ENCODE data around the gene ADAM29.

DNA sequence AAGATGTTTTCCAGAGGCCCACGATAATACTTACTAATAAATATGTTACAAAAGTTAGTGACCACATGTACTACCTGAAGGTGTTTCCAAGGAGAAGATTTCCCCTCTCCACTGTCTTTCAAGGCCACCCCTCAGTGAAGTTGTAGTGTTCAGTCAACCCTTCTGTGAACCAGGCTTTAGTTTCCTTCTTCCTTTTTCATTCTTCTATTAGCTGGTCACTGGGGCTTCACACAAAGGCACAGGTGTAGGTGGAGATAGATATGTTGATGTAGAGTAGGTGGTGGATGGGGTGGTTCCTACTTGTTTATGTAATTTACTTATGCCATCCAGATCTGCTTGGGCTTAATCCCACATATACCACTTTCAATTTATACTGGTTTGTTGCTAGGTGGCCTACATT, 43.3 kb upstream of the ADAM29 start:
- no peak for TF ChIP-seq SETDB1 (IDR thresholded peaks at IDR 0.05; ENCODE audit: low read length)
- no peak for TF ChIP-seq MTF1 (CRISPR knock-in tag; IDR thresholded peaks at IDR 0.05; ENCODE audit: borderline replicate concordance)
- TF ChIP-seq MED1 (CRISPR knock-in tag; IDR thresholded peaks at IDR 0.05; ENCODE audit: borderline replicate concordance): no peak
- TF ChIP-seq, protein P1, sequence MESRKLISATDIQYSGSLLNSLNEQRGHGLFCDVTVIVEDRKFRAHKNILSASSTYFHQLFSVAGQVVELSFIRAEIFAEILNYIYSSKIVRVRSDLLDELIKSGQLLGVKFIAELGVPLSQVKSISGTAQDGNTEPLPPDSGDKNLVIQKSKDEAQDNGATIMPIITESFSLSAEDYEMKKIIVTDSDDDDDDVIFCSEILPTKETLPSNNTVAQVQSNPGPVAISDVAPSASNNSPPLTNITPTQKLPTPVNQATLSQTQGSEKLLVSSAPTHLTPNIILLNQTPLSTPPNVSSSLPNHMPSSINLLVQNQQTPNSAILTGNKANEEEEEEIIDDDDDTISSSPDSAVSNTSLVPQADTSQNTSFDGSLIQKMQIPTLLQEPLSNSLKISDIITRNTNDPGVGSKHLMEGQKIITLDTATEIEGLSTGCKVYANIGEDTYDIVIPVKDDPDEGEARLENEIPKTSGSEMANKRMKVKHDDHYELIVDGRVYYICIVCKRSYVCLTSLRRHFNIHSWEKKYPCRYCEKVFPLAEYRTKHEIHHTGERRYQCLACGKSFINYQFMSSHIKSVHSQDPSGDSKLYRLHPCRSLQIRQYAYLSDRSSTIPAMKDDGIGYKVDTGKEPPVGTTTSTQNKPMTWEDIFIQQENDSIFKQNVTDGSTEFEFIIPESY (CRISPR knock-in tag; IDR thresholded peaks at IDR 0.05): no peak
- TF ChIP-seq ZNF449 (CRISPR knock-in tag; IDR thresholded peaks at IDR 0.05): no peak
- no peak for TF ChIP-seq ELF1 (tag; IDR thresholded peaks at IDR 0.05)
- no peak for TF ChIP-seq BHLHE40 (IDR thresholded peaks at IDR 0.05; ENCODE audit: low read length)
- TF ChIP-seq ETS1 (conservative IDR thresholded peaks at IDR 0.05; ENCODE audit: control insufficient read depth, low read depth, low read length): no peak
